ENCODE data around the gene FSD2.

FSD2 gene

GRCh38 chr15:82805994-82806406 lies at the start of gene FSD2:
TSS of gene FSD2 (minus strand) at chr15:82806069. CDS start at chr15:82787390, 18,679 bp downstream.
- no peak for DNase-seq

- no peak for DNase-seq
Measured at GRCh38 chr15:82854554-82854953, 48.7 kb upstream of the FSD2 start.

- DNase-seq: no peak
Measured at GRCh38 chr15:82852941-82853561, 47.2 kb upstream of the FSD2 start.

- no peak for DNase-seq
Measured at GRCh38 chr15:82851981-82852511, 46.2 kb upstream of the FSD2 start.

GRCh38 chr15:82851306-82851850 lies 45.5 kb upstream of the FSD2 start:
- DNase-seq: no peak

- no peak for DNase-seq
Measured at GRCh38 chr15:82850731-82851130, 44.9 kb upstream of the FSD2 start.

- DNase-seq: no peak
Measured at GRCh38 chr15:82849556-82850512, 44.0 kb upstream of the FSD2 start.

- no peak for DNase-seq
Measured at GRCh38 chr15:82848241-82848993, 42.5 kb upstream of the FSD2 start.

GRCh38 chr15:82847703-82848102 lies 41.8 kb upstream of the FSD2 start:
- no peak for DNase-seq

GRCh38 chr15:82846621-82847020 lies 40.8 kb upstream of the FSD2 start:
- DNase-seq: no peak

- DNase-seq: no peak
Measured at GRCh38 chr15:82845686-82846085, 39.8 kb upstream of the FSD2 start.

- DNase-seq: no peak
Measured at GRCh38 chr15:82843566-82843965, 37.7 kb upstream of the FSD2 start.

- DNase-seq: no peak
Measured at GRCh38 chr15:82840166-82840565, 34.3 kb upstream of the FSD2 start.

GRCh38 chr15:82839136-82839535 lies 33.3 kb upstream of the FSD2 start:
- DNase-seq: no peak

GRCh38 chr15:82838096-82838735 lies 32.3 kb upstream of the FSD2 start:
- DNase-seq: no peak

GRCh38 chr15:82835391-82835917 lies 29.6 kb upstream of the FSD2 start:
- no peak for DNase-seq

- DNase-seq: no peak
Measured at GRCh38 chr15:82833362-82833682, 27.5 kb upstream of the FSD2 start.

GRCh38 chr15:82832601-82833361 lies 26.9 kb upstream of the FSD2 start:
- DNase-seq: no peak

GRCh38 chr15:82831894-82832600 lies 26.2 kb upstream of the FSD2 start:
- no peak for DNase-seq

- DNase-seq: no peak
Measured at GRCh38 chr15:82830427-82831173, 24.7 kb upstream of the FSD2 start.

All from GOT3 (cell line).